GM19438 (cell line): ENCODE results near the gene SLC35G3.
"Not testable (repeated sequence)": the region's sequence is repeated elsewhere in the genome, so short reads cannot be mapped to it uniquely, and the experiment has no call there.

Experiments
- ATAC-seq: cut with Tn5 transposase; IDR thresholded peaks from one replicate; pipeline ENCODE4 v1.9.1; 2021; ENCODE audit warnings: low read depth; ENCODE audit not compliant: unreplicated experiment

Gene SLC35G3

GRCh38 chr17:35213412-35213940 is 19.3 kb upstream of the SLC35G3 start:
- no peak for ATAC-seq

- ATAC-seq, result no peak
Observed at GRCh38 chr17:35212668-35213067, 18.5 kb upstream of the SLC35G3 start.

GRCh38 chr17:35210741-35211140 is 16.5 kb upstream of the SLC35G3 start:
- no peak for ATAC-seq

GRCh38 chr17:35202582-35202981 is 8.4 kb upstream of the SLC35G3 start:
- not testable (repeated sequence) for ATAC-seq

- ATAC-seq, result not testable (repeated sequence)
Observed at GRCh38 chr17:35195062-35195461, 869 bp upstream of the SLC35G3 start.

GRCh38 chr17:35192708-35193107 is 1.5 kb downstream of the SLC35G3 start:
- ATAC-seq, result no peak

- no peak for ATAC-seq
Observed at GRCh38 chr17:35191001-35191695, 3.0 kb downstream of the SLC35G3 start.

- no peak for ATAC-seq
Observed at GRCh38 chr17:35189291-35189690, 4.9 kb downstream of the SLC35G3 start.

GRCh38 chr17:35188111-35188510 is 6.1 kb downstream of the SLC35G3 start:
- no peak for ATAC-seq

GRCh38 chr17:35187481-35187880 is 6.7 kb downstream of the SLC35G3 start:
- no peak for ATAC-seq

GRCh38 chr17:35185849-35186248 is 8.3 kb downstream of the SLC35G3 start:
- no peak for ATAC-seq

GRCh38 chr17:35184274-35184673 is 9.9 kb downstream of the SLC35G3 start:
- no peak for ATAC-seq

- no peak for ATAC-seq
Observed at GRCh38 chr17:35183332-35183731, 10.9 kb downstream of the SLC35G3 start.

- not testable (repeated sequence) for ATAC-seq
Observed at GRCh38 chr17:35179379-35179778, 14.8 kb downstream of the SLC35G3 start.

- ATAC-seq, result no peak
Observed at GRCh38 chr17:35176897-35177296, 17.3 kb downstream of the SLC35G3 start.

- ATAC-seq, result no peak
Observed at GRCh38 chr17:35175638-35176415, 18.4 kb downstream of the SLC35G3 start.

GRCh38 chr17:35174835-35175334 is 19.3 kb downstream of the SLC35G3 start:
- no peak for ATAC-seq

- ATAC-seq, result not testable (repeated sequence)
Observed at GRCh38 chr17:35172321-35172720, 21.9 kb downstream of the SLC35G3 start.

- ATAC-seq, result no peak
Observed at GRCh38 chr17:35171834-35172233, 22.4 kb downstream of the SLC35G3 start.

- no peak for ATAC-seq
Observed at GRCh38 chr17:35170968-35171771, 23.0 kb downstream of the SLC35G3 start.
